ENCODE data around the gene MBNL1.

GRCh38 chr3:152457500-152458375, 189.0 kb downstream of the MBNL1 start:
- TF ChIP-seq, protein P1, sequence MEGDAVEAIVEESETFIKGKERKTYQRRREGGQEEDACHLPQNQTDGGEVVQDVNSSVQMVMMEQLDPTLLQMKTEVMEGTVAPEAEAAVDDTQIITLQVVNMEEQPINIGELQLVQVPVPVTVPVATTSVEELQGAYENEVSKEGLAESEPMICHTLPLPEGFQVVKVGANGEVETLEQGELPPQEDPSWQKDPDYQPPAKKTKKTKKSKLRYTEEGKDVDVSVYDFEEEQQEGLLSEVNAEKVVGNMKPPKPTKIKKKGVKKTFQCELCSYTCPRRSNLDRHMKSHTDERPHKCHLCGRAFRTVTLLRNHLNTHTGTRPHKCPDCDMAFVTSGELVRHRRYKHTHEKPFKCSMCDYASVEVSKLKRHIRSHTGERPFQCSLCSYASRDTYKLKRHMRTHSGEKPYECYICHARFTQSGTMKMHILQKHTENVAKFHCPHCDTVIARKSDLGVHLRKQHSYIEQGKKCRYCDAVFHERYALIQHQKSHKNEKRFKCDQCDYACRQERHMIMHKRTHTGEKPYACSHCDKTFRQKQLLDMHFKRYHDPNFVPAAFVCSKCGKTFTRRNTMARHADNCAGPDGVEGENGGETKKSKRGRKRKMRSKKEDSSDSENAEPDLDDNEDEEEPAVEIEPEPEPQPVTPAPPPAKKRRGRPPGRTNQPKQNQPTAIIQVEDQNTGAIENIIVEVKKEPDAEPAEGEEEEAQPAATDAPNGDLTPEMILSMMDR (IDR thresholded peaks at IDR 0.05), result no peak
- no peak for TF ChIP-seq POLR2A (IDR thresholded peaks at IDR 0.05)
- TF ChIP-seq POLR2AphosphoS5 (IDR thresholded peaks at IDR 0.05; ENCODE audit: insufficient read depth in 1 of 2, low read depth in 1 of 2), result no peak

Measured in vagina (tissue), 2 donors.